HEK293 (cell line): ENCODE data around the gene CCDC116.

Experiments used
- OSR2 ChIP-seq: fragments of 450-650 bp; formaldehyde crosslinking; IDR thresholded peaks from 2 replicates; pipeline ENCODE4 v1.5.1; 2016; ENCODE audit warnings: missing biosample characterization, missing genetic modification characterization
- TF ChIP-seq, protein P1 (sequence below): fragments of 450-650 bp; formaldehyde crosslinking; IDR thresholded peaks from 2 replicates; pipeline ENCODE4 v1.5.1; 2016; ENCODE audit warnings: missing biosample characterization, missing genetic modification characterization

DNA sequence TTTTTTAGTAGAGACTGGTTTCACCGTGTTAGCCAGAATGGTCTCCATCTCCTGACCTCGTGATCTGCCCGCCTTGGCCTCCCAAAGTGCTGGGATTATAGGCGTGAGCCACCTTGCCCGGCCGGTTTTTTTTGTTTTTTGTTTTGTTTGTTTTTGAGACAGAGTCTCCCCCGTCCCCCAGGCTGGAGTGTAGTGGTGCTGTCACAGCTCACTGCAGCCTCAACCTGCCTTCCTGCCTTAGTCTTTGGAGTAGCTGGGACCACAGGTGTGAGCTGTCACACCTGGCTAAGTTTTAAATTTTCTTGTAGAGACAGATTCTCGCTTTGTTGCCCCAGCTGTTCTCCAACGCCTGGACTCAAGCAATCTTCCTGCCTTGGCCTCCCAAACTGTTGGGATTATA lies 36.5 kb downstream of the CCDC116 start:
- TF ChIP-seq, protein P1, sequence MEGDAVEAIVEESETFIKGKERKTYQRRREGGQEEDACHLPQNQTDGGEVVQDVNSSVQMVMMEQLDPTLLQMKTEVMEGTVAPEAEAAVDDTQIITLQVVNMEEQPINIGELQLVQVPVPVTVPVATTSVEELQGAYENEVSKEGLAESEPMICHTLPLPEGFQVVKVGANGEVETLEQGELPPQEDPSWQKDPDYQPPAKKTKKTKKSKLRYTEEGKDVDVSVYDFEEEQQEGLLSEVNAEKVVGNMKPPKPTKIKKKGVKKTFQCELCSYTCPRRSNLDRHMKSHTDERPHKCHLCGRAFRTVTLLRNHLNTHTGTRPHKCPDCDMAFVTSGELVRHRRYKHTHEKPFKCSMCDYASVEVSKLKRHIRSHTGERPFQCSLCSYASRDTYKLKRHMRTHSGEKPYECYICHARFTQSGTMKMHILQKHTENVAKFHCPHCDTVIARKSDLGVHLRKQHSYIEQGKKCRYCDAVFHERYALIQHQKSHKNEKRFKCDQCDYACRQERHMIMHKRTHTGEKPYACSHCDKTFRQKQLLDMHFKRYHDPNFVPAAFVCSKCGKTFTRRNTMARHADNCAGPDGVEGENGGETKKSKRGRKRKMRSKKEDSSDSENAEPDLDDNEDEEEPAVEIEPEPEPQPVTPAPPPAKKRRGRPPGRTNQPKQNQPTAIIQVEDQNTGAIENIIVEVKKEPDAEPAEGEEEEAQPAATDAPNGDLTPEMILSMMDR (tag by site-specific recombination) = no peak
- no peak for TF ChIP-seq OSR2
